Stimulated activated CD4-positive, alpha-beta T cell treated with anti-CD3 and anti-CD28 coated beads, TNF-alpha, amount 100 ng/mL, for 48 hours (primary cell): ENCODE data around the gene NT5DC1.
"Not testable (repeated sequence)": the region's sequence is repeated elsewhere in the genome, so short reads cannot be mapped to it uniquely, and the experiment has no call there.

Experiments used
- DNase-seq, 3 donors: peaks; one replicate each; pipeline ENCODE4 v3.0.0-alpha.2; 2020; ENCODE audit warnings: low read depth in 3 of 3

NT5DC1 gene

DNA sequence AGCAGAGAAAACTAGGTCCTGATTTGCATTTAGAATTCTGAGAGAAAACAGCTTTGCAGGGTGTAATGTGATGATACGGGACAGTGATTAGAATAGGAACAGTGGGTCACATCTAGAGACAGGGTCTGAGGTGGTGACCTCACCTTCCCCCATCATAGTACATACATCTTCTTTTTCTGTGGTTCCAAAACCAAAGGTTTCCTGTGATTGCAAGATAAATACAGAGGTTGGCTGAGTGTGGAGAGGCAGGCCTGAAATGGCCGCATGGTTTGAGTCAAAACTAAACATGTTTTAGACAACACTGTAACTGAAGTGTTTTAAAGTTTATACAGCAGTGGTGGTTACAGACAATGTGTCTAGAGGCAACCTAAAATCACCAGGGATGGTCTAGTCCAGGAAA, 10.4 kb upstream of the NT5DC1 start:
- no peak for DNase-seq

DNA sequence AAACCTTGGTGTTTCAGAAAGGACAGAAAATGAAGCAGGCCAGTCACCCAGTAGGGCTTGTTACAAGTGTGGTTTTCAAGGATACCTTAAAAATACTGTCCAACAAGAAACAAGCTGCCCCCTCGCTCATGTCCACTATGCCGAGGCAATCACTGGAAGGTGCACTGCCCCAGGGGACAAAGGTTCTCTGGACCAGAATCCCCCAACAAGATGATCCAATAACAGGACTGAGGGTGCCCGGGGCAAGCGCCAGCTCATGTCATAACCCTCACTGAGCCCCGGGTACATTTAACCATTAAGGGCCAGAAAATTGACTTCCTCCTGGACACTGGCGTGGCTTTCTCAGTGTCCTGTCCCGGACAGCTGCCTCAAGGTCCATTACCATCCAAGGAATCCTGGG, 6.6 kb upstream of the NT5DC1 start:
- DNase-seq = no peak

DNA sequence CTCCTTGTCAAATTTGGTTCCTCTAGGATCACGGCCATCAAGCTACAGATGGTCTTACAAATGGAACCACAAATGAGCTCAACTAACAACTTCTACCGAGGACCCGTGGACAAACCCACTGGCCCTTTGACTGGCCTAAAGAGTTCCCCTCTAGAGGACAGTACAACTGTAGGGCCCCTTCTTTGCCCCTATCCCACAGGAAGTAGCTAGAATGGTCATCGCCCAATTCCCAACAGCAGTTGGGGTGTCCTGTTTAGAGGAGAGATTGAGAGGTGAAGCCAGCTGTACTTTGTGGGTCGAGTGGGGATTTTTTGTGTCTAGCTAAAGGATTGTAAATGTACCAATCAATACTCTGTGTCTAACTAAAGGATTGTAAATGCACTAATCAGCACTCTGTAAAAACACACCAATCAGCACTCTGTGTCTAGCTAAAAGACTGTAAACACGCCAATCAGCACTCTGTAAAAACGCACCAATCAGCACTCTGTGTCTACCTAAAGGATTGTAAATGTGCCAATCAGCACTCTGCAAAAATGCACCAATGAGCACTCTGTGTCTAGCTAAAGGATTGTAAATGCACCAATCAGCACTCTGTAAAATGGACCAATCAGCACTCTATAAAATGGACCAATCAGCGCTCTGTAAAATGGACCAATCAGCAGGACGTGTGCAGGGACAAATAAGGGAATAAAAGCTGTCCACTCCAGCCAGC, 4.4 kb upstream of the NT5DC1 start:
- not testable (repeated sequence) for DNase-seq

DNA sequence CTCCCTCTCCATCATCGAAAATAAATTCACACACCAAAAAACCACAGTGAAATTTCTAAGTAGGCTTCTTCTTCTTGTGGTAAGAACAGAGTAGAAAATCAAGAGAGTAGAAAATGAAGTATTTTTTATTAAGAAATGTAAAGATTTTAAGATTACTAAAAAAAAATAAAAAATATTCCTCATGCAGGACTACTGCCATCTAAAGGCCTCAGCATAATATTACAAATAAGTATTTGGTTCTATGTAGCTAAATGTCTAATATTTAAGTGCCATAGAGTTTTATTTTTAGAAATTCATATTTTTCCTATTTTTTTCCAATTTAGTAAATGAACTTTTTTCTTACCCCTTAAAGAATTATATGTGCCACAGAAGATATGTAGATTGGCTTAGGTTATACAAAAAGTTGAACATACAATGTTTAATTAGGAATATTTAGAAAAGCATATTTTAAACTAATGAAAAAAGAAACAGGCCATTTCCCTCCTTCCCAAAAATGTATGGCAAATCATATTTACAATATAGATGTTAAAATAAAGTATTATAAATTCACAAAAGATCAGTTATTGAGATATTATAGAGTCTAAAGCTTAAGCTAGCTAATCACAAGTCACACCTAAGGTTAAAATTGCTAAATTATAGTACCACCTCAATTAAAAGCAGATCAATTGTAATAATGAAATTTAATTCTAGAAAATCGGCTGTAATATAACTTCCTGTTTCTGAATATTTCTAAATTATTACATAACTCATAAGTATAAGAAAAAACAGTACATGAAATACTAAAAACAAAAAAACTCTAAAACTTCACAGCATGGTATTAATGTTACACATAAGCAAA, 3.5 kb upstream of the NT5DC1 start:
- no peak for DNase-seq

DNA sequence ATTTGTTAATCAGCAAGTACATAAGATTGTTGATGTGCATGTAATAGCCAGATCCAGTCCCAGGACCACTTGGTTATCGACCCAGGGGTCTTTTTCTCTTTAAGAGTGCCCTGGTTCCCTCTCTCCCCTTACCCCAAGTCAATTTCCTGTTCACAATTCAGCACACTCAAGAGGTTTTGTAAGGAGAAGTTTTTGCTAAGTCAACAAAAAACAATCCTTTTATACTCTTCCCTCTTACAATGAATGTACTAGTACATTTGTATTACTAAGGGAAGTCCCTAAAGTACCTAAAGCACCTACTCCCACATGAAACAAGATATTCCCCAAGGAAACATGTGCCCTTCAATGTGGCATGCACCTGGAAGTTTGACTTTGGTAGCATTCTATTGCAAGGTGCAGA, 1.6 kb upstream of the NT5DC1 start:
- no peak for DNase-seq

DNA sequence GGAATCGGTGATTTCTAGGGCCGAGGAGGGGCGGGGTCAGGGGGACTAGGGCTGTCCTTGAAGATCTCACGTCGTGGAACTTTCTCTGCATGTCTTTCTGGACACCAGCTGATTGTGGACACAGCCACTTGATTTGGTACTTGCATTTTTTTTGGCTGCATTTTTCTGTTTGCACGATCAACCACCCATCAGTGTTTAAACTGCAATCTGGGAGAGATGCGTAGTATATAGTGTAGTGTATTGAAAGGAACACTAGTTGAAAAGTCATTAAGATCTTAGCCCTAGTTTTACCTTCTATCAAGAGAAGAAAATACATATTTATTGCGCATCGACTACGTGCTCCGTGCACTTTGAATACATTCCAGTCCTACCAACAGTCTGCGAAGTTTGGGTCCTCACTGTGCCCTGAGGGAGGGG, 657 bp downstream of the NT5DC1 start:
- peak in 2 of 3 donors; percentile 47 to 73 for DNase-seq

DNA sequence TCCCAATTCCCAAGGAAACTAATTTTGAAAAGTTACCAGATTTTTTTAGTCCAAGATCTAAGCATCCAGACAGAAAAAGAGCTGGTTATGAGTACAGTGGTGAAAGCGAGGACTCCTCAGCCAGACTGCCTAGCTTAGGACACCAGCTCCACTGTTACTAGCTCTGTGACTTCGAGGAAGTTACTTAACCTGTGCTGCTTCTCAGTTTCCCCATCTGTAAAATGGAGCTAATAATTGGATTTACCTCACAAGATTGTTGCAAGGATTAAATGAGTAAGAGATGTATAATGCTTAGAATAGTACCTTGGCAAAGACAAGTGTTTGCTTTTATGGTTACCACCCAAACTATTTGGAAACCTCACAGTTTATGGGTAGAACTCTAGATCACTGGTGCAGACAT, 1.1 kb downstream of the NT5DC1 start:
- no peak for DNase-seq

DNA sequence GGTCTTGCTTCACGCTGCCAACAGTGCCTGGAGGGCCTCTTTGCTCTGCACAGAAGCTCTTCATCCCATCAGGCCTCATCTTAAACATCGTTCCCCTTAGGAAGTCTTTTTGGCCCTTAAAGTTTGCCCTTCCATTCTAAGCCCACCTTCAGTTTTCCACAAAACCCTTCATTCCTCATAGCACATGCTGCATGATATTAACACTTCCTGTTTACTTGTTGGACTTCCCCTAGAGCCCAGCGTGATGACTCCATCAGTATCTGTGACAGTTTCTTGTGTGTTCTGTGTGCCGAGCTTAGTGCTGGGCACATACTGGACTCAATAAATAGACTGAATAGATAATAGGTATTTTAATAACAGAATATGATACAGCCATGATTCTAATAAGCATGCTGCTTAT, 2.2 kb downstream of the NT5DC1 start:
- DNase-seq = no peak

DNA sequence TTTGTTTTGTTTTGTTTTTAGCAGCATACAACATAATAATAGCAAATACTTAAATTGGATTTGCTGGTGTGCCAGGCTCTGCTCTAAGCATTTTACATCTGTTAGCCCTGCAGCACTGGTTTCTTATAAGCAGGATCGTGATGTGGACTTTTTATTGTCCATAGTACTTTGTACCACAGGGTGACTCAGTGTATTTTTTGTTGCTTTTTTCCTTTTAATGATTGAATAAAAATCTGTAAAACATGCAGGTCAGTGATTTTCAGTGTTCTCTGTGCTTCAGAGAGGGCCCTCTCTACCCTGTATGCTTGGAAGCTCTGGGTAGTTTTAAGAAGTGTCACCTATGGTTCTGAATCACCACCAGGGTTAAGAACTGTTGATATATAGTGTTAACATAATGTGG, 4.0 kb downstream of the NT5DC1 start:
- DNase-seq = no peak

DNA sequence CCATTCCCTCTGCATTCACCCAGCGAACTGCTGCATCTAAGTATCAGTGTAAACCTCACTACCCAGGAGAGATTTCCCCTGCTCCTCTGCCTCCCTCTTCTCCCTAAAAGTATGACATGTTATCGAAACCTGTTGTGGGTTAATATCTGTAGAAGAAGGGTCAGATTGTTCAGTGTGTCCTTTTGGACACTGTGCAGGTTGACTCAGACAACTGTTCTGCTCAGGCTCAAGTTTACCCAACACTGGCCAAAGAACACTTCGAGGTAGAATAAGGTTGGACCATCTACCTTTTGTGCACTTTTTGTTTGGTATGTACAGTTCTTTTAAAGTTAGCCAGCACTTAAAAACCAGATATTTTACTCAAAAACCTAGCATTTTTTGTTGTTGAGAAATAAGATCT, 4.6 kb downstream of the NT5DC1 start:
- DNase-seq = no peak

DNA sequence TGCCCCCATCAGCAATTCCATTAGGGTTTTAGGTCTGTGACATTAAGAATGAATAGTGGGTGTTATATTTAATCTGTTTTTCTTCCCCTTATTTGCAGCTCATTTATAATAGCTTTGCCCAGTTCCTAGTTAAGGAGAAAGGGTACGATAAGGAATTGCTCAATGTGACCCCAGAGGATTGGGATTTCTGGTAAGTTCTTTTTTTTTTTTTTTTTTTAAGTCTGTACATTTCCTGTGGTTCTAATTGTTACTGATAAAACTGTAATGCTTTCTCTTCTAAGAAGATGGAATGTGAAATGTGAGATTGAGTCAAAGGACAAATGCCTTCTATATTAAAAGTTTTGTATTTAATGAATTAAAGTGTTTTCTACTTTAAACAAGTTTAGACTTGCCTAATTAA, 5.5 kb downstream of the NT5DC1 start:
- DNase-seq = no peak

DNA sequence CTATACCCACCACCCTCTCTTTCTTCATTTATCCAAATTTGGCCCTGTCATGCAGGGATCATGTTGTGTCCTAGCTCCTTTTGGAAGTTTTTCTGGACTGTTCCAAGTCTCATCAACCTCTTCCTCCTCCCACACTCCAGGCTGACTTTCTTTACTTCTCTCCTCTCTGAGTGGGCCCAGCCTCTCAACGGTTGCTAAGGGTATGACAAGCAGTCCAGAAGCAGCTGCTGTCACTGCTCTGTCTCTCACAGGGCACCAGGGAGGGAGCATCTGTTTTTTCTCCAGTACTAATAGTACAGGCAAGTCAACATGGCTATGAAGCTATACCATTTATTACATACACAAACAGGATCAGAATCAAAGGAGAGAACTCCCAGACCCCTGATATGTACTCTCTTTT, 8.2 kb downstream of the NT5DC1 start:
- no peak for DNase-seq

DNA sequence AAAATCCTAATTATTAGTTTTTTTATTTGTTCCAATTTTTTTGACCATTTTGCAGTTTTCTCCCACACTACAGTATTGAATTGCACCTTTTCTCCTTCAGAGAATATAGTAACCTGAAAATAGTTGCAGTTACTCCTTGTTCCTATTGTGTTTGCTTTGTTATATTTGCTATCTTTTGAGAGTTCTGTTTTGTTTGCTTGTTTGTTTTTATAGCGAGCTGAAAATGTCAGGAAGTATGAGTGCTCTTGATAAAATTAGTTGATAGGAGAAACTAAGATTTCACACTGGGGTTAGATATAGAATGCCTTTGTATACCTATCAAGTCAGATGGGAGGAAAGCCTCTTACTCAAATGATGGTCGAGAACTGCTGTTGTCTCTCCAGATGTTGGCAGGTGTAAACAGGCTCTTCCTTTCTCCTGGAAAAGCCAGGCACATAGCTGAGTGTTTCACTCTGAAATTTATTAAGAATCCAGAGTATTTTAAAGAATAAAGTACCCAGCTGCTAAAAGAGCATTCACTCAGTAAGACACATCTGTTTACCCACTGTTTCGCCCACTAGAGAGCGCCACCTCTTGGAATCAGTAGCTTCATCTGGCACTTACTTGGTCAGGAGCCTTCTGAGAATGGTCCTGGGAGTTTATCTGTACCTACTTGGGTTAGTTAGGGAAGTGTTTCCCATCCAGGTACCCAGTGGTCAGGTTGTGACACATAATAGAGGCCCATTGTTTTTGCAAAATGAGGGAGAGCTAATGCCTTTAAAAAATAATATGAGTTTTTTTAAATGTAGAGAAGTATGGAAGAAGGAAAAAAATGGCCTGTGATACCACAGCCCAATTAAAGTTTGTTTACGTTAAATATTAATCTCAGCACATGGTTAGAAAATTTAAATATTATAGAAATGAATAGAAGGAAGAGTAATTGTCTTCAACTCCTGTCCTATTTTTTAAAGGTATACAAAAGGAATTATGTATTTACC, 11.2 kb downstream of the NT5DC1 start:
- DNase-seq = peak in 1 of 3 donors; percentile 10

DNA sequence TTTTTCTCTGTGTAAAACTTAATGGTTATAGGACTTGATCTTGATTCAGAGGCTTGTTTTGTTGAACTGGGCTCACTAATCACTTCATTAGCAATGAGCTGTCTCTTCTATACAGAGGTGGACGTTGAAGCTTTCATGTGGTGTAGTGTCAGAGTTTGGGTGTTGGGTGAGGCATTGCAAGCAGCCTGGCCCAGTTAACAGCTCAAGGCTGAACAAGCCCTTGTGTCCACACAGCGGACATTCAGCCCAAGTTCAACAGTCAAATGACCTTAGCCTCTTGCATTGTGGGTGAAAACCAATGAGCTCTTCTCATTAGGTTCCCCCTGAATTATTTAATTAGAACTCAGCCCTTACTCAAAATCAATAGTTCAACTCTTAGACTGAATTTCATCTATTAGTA, 12.7 kb downstream of the NT5DC1 start:
- no peak for DNase-seq

DNA sequence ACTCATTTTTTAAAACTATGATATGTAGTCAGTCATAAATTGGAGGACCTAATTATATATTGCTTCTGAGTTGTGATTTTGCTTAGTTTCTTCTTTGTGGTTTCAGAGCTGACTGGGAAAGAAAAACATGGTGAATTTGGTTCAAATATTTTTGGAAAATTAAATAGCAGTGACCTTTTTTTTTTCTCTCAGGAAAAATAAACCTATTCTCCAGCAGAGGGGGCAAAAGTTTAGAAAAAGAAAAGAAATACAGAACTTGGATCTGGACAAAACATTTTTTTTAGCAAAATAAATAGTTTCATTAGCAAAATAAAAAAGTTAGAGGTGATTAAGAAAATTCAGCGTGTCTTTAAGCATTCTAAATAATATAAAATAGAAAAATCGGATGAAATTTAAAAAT, 15.1 kb downstream of the NT5DC1 start:
- DNase-seq = no peak

DNA sequence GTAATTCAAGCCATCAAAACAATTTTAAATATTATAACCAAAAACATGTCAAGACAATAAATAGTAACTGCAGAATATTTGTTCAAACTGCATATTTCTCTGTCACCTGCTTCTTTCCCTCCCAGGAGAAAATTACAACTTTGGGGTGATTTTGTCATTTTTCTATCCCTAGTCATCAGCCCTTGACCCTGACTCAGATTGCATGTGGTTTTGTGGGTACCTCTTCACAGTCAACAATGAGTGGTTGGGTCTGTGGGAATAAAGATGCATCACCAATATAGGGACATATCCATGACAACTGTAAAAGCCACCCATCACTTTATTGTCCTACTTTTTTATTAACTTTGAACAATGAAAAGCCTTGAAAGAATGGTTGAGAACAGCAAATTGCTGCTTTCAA, 18.0 kb downstream of the NT5DC1 start:
- no peak for DNase-seq

DNA sequence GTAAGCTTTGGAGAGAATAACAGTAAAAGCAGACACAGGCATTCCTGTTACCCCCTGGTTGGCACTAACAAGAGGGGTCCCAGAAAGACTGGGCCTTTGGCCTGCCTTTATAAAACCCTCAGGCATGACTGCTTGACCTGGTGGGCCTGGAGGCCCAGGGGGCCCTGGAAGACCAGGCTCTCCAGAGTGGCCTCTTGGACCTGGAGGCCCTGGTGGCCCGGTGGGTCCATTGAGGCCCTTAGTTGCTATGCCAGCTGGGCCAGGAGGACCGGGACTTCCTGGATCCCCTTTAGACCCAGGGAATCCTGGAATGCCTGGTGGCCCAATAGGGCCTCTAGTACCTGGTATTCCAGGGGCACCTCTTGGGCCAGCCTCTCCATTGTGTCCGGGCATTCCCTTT, 19.8 kb downstream of the NT5DC1 start:
- no peak for DNase-seq

DNA sequence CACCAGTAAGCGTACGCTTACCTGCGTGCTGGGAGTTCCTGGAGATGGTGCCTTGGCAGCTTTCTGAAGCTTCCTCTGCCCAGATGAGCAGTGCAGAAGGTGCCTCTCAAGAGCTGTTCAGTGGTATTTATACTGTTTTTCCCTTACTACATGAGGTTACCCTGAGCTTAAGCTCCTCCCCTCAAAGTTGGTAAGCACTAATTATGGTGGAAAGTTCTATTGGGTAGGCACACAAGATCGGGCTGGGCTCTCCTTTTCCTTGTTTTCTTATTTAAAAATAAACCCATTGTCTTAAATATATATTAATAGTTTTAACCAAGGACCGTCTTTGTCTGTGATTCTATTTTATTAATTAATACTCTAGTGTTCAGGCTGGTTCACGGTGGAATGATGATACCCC, 25.4 kb downstream of the NT5DC1 start, which contains the start of gene COL10A1:
Gene COL10A1, minus strand, starts transcription at position 101 of the 400 bp plus-strand sequence. CDS start 640 bp downstream, outside the sequence.
- DNase-seq = no peak

DNA sequence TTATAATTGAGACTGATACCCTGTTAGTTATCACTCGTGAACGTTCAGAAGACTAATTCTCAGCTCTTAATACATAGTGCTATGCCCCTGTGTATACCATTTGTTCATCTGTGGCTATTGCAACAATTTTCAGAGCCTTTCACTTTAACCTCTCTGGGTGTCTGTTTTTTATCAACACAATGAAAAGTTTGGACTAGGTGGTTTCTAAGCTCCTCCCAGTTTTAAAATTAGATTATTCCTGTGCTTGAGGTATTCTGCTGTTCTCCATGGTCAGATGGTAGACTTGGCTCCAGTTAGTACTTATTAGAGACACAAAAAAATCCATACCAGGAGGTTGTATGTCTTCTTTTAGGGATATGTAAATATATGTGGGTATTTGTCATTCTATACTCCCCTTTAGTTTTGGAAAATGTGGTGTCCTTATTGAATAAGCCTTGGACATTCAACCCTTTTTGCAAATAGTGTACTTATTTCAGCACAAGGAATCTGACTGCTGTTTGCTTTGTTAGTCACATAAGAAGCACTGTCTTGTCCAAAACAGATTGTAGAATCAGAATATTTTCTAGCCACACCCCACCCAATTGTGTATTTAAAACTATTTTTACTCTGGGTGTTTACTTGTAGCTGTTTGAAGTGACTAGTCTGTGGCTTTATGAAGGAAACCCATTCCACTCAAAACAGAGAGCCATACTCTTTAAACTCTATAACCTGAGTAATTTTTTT, 27.3 kb downstream of the NT5DC1 start:
- DNase-seq = no peak

DNA sequence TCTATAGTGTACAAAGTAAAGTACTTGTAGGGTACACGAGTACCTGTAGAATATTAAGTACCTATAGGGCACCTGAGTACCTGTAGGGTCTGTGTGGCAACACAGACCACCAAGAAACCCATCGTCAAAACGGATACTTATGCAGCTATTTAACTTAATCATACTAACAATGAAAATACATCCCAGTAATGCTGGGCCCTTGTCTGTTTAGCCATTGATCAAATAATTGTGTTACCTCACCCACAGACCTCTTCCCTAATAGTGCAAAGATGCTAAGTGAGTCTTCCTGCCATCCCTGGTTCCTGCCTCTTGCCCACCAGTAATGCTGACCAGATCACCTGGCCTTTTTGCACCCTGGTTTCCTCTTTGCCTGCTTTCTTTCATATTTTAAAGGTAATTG, 32.8 kb downstream of the NT5DC1 start:
- no peak for DNase-seq

DNA sequence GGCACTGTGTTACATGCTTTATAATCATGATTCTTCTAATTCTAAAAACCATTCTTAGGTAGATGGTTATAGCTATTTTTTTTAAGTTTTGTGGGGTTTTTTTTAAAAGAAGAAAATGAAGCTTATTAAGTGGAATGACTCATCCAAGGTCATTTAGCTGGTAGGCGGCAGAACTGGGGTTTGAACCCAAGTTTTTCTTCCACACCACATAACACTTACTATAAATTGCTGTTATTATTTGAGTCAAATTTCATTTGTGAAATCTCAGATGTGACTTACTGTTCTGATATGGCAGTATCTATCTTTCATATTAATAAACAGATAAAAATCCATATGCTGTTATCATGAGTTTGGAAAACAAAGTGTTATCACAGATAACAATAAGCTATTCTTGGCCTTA, 35.7 kb downstream of the NT5DC1 start:
- no peak for DNase-seq
